ENCODE data around the gene TSPAN5.

- TF ChIP-seq POLR2A (IDR thresholded peaks at IDR 0.05; ENCODE audit: low read length) (no peak), GATA1 (IDR thresholded peaks at IDR 0.05; ENCODE audit: low read depth, low read length) (no peak)
Observed at GRCh38 chr4:98625399-98625798, 33.0 kb downstream of the TSPAN5 start.
